ENCODE results near the gene THBS4.

The THBS4 gene

GRCh38 chr5:80002677-80003076 is 32.5 kb upstream of the THBS4 start:
- Histone ChIP-seq H3K9ac (ENCODE audit: low read length) (no peak overlapping the region), H3K36me3 (replicated peaks; ENCODE audit: insufficient read depth, low read length) (no peaks in the 10 kb centered on the region), H3K9me3 (replicated peaks; ENCODE audit: insufficient read depth, low read length) (no peaks in the 10 kb centered on the region), H3K27ac (ENCODE audit: low read length) (no peak overlapping the region), H3K9me2 (replicated peaks; ENCODE audit: insufficient read depth, low read length) (no peaks in the 10 kb centered on the region), H3F3A (ENCODE audit: insufficient read depth, low read length) (no peaks in the 10 kb centered on the region), H3K79me2 (ENCODE audit: low read length) (no peaks in the 10 kb centered on the region), H2AFZ (ENCODE audit: low read length) (no peak overlapping the region), H3K4me1 (ENCODE audit: low read length) (no peaks in the 10 kb centered on the region), H4K20me1 (ENCODE audit: insufficient read depth, low read length) (no peaks in the 10 kb centered on the region), H3K27me3 (replicated peaks; ENCODE audit: insufficient read depth, low read length) (no peaks in the 10 kb centered on the region), H3K4me2 (ENCODE audit: low read depth, low read length) (no peak overlapping the region), H3K4me3 (ENCODE audit: low read length) (no peak overlapping the region)
- TF ChIP-seq, protein P1, sequence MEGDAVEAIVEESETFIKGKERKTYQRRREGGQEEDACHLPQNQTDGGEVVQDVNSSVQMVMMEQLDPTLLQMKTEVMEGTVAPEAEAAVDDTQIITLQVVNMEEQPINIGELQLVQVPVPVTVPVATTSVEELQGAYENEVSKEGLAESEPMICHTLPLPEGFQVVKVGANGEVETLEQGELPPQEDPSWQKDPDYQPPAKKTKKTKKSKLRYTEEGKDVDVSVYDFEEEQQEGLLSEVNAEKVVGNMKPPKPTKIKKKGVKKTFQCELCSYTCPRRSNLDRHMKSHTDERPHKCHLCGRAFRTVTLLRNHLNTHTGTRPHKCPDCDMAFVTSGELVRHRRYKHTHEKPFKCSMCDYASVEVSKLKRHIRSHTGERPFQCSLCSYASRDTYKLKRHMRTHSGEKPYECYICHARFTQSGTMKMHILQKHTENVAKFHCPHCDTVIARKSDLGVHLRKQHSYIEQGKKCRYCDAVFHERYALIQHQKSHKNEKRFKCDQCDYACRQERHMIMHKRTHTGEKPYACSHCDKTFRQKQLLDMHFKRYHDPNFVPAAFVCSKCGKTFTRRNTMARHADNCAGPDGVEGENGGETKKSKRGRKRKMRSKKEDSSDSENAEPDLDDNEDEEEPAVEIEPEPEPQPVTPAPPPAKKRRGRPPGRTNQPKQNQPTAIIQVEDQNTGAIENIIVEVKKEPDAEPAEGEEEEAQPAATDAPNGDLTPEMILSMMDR (IDR thresholded peaks at IDR 0.05; ENCODE audit: low read length) = no peak
- TF ChIP-seq EZH2phosphoT487 (IDR thresholded peaks at IDR 0.05; ENCODE audit: low read length) = no peak
- TF ChIP-seq EZH2 (optimal IDR thresholded peaks at IDR 0.05; ENCODE audit: low read depth, low read length) = no peak
- DNase-seq = no peak

- no peak overlapping the region for H3K4me3 ChIP-seq (ENCODE audit: low read length)
- H3F3A ChIP-seq (ENCODE audit: insufficient read depth, low read length) = no peaks in the 10 kb centered on the region
- no peaks in the 10 kb centered on the region for H3K27me3 ChIP-seq (replicated peaks; ENCODE audit: insufficient read depth, low read length)
- no peaks in the 10 kb centered on the region for H3K4me1 ChIP-seq (ENCODE audit: low read length)
- no peaks in the 10 kb centered on the region for H3K79me2 ChIP-seq (ENCODE audit: low read length)
- DNase-seq = no peak
- H3K9me2 ChIP-seq (replicated peaks; ENCODE audit: insufficient read depth, low read length) = no peaks in the 10 kb centered on the region
- no peak overlapping the region for H2AFZ ChIP-seq (ENCODE audit: low read length)
- H4K20me1 ChIP-seq (ENCODE audit: insufficient read depth, low read length) = no peaks in the 10 kb centered on the region
- no peaks in the 10 kb centered on the region for H3K9me3 ChIP-seq (replicated peaks; ENCODE audit: insufficient read depth, low read length)
- TF ChIP-seq, protein P1 (IDR thresholded peaks at IDR 0.05; ENCODE audit: low read length) = no peak
- TF ChIP-seq EZH2phosphoT487 (IDR thresholded peaks at IDR 0.05; ENCODE audit: low read length) (no peak), EZH2 (optimal IDR thresholded peaks at IDR 0.05; ENCODE audit: low read depth, low read length) (no peak)
- H3K4me2 ChIP-seq (ENCODE audit: low read depth, low read length) = no peak overlapping the region
- no peaks in the 10 kb centered on the region for H3K36me3 ChIP-seq (replicated peaks; ENCODE audit: insufficient read depth, low read length)
- H3K27ac ChIP-seq (ENCODE audit: low read length) = no peak overlapping the region
- H3K9ac ChIP-seq (ENCODE audit: low read length) = no peak overlapping the region
These were observed 26.0 kb upstream of the THBS4 start for GRCh38 chr5:80008995-80009765.

GRCh38 chr5:80010754-80011392 is 24.3 kb upstream of the THBS4 start:
- Histone ChIP-seq H3K4me1 (ENCODE audit: low read length) (no peaks in the 10 kb centered on the region), H3K4me2 (ENCODE audit: low read depth, low read length) (no peak overlapping the region), H3K36me3 (replicated peaks; ENCODE audit: insufficient read depth, low read length) (no peaks in the 10 kb centered on the region), H3K27me3 (replicated peaks; ENCODE audit: insufficient read depth, low read length) (no peaks in the 10 kb centered on the region), H3K79me2 (ENCODE audit: low read length) (no peaks in the 10 kb centered on the region), H3K9me3 (replicated peaks; ENCODE audit: insufficient read depth, low read length) (no peaks in the 10 kb centered on the region), H3K9ac (ENCODE audit: low read length) (no peak overlapping the region), H3K9me2 (replicated peaks; ENCODE audit: insufficient read depth, low read length) (no peaks in the 10 kb centered on the region), H2AFZ (ENCODE audit: low read length) (no peak overlapping the region), H3F3A (ENCODE audit: insufficient read depth, low read length) (no peaks in the 10 kb centered on the region), H3K27ac (ENCODE audit: low read length) (no peak overlapping the region), H4K20me1 (ENCODE audit: insufficient read depth, low read length) (no peaks in the 10 kb centered on the region), H3K4me3 (ENCODE audit: low read length) (no peak overlapping the region)
- DNase-seq = no peak
- TF ChIP-seq EZH2 (optimal IDR thresholded peaks at IDR 0.05; ENCODE audit: low read depth, low read length) = no peak
- TF ChIP-seq EZH2phosphoT487 (IDR thresholded peaks at IDR 0.05; ENCODE audit: low read length) = no peak
- TF ChIP-seq, protein P1 (IDR thresholded peaks at IDR 0.05; ENCODE audit: low read length) = no peak
